ENCODE data around the gene EPHB2.
"Not testable (repeated sequence)": the region's sequence is repeated elsewhere in the genome, so short reads cannot be mapped to it uniquely, and the experiment has no call there.

EPHB2 gene

GRCh38 chr1:22710701-22711049, at the start of gene EPHB2:
Gene EPHB2, plus strand, starts transcription at chr1:22710839. Its CDS starts 144 bp downstream, at chr1:22710983.
- no peak for DNase-seq

DNA sequence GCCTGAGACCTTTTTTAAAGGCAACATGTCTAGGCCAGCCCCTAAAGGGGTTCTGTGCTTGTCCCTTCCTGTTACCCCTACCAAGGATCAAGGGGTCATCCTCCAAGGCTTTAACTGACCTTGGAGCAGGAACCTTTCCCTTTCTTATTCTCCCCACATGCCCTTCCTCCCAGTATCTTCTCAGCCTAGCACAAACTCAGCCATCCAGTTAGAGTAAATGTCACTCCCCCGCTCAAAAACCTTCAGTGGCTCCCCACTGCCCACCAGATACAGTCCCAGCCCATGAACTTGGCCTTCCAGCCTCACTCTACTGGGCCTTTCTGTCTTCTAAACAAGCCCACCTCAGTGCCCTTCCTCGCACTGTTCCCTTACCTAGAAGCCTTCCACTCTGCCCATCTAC, 48.8 kb upstream of the EPHB2 start:
- DNase-seq, result no peak

- DNase-seq, result no peak
These were observed 48.3 kb upstream of the EPHB2 start for GRCh38 chr1:22662318-22662717.

DNA sequence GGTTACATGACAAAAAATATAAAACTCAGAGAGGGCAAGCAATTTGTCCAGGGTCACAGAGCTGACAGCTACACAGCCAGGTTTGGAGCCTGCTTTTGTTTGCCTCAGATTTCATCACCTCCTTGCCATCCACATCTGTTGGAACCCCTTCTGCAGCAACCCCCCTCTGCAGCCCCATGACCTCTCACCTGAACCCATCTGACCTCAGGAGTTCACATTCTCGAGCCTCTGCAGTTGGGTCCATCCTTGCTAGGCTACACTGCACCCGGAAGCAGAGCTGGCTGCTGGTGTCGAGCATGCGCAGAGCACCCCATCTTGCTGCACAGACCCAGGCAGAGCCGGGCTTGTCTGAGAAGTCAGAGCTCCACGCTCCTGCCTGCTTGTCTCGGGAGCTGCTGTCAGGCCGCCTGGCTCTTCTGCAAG, 47.6 kb upstream of the EPHB2 start:
- no peak for DNase-seq

DNA sequence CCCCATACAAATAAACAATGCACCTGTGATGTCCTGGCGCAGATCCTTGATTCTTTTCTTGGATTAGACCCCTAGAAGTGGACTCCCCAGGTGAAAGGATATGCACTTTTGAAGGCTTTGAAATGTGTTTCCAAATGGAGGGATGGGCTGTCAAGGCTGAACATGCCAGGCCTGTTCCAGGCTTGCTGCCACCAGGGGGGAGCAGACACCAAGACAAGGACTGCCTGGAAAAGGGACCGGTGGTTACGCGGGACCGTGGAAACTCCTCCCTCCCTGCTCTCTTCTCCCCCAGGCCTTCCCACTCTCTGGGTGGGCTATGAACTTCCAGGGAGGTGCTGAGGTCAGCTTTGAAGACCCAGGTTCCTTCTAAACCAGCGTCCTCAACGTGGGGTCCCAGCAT, 44.9 kb upstream of the EPHB2 start:
- DNase-seq, result no peak

GRCh38 chr1:22666412-22666811, 44.2 kb upstream of the EPHB2 start:
- no peak for DNase-seq

DNA sequence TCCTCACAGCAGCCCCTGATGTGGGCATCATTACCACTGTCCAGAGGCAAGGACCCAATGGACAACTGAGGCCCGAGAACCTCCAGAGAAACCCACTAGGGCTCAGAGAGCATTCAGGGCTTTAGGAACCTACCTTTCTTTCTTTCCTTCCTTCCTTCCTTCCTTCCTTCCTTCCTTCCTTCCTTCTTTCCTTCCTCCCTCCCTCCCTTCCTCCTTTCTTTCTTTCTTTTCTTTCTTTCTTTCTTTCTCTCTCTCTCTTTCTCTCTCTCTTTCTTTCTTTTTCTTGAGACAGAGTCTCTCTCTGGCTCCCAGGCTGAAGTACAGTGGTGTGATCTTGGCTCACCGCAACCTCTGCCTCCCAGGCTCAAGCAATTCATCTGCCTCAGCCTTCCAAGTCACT, 41.8 kb upstream of the EPHB2 start:
- not testable (repeated sequence) for DNase-seq

DNA sequence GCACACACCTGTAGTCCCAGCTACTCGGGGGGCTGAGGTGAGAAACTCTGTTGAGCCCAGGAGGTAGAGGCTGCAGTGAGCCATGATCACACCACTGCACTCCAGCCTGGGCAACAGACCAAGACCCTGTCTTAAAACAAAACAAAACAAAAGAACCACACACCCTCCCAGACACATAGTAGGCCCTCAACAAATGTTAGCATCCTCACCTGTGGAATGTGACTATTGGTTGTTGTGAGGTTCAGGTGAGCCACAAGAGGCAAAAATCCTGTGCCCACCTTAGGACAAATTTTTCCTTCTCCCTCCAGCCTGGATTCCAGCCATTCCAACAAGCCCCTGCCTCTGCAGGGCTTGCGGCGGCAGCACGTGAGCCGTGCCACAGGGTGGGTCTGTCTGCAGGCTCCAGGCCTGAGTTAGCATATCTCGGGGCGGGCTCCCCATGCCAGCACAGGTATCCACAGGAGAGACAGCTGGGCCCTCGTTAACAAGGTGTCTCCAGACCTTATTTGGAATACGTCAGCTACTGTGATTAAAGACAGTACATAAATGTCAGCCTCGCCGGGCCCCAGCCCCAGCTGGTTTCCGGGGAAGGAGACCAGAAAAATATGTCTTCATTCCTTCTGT, 40.2 kb upstream of the EPHB2 start:
- DNase-seq, result no peak

GRCh38 chr1:22671999-22672398, 38.6 kb upstream of the EPHB2 start:
- no peak for DNase-seq

DNA sequence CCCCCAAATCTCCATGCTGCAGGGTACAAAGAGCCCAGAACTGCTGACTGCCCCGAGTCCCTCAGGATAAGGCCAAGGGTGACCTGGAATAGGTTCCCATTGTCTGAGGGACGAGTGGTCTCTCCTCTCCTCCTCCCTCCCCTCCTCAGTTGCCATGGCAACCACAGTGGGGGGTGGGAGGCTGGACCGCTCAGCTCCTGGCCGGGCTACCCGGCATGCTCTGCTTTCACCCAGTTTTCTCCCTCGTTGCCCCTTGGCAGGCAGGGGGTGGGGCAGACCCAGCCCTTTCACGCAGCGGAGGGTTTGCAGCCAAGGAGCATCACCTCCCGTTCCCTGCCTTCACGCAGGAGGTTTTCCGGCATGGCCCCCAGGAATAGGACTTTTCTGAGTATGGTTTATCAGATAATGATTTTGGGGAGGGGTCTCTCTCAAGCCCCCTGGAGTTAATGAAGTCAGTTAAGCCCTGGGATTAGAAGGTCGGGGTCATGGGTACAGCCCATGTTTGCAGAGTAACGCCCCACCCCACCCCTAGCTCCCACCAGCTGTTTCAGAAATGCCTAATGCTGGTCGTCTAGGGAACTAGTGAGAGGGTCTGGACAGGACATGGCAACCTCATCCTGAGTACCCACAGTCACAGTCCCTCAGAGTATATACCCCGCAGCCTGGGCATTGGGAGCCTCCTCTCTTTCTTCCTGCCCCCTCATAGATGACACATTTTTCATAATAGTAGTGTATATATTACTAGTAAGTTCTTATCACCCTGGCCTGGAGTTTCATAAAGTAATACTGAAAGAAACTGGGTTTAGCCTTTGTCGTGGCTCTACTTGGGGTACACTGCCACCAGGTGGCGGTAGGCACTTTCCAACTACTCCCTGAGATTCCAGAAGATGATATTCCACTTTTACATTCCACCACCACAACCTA, 36.9 kb upstream of the EPHB2 start:
- no peak for DNase-seq

DNA sequence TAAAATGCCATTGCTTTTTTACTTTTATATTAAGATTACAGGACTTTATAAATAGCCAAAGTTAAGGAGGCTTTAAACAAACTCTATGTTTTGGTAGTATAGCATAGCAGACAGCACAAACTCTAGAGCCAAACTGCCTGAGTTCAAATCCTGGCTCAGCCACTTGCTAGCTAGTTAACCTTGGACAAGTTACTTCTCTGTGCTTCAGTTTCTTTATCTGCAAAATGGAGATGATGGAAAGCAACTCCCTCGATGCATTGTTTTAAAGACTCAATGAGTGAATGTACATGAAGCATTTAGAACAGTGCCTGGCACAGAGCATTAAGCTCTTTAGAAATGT, 36.3 kb upstream of the EPHB2 start:
- DNase-seq, result no peak

DNA sequence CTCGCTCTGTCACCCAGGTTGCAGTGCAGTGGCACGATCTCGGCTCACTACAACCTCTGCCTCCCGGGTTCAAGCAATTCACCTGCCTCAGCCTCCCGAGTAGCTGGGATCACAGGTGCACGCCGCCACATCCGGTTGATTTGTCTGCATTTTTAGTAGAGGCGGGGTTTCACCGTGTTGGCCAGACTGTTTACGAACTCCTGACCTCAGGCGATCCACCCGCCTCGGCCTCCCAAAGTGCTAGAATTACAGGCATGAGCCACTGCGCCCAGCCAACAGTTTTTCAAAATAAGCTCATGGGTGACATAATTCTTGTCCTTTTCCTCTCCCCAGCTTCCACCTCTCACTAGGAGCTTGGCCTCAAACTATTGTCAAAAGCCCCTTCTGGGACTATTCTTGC, 34.5 kb upstream of the EPHB2 start:
- DNase-seq, result not testable (repeated sequence)

DNA sequence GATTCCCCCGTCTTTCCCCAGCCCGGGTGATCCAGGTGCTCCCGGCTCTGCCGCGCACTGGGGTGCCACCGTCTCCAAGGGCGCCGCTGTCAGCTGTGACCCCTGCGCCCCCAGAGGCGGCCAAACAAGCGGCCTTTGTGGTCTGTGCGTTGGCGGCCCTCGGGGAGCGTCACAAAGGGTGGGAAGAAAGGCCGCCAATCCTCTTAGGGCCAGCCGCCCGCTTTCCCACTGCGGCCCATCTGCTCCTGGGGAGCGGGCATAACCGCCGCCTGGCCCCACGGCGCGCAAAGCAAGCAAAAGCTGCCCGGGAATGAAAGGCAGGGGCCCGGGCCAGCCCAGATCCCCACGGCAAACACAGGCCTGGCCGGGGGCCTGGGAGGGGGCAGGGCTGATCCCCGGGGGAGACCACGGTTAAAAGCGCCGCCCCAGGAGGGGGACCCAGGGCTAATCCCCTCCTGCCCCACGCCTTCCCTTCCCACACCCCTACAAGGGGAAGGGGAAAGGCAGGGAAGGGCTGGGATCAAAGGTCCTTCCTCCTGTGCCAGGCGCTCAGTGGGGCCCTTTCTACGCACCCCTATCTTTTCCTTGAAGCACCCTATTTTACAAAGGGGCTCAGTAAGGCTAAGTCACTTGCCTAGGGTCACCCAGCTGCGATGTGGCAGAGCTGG, 33.6 kb upstream of the EPHB2 start:
- DNase-seq, result no peak

DNA sequence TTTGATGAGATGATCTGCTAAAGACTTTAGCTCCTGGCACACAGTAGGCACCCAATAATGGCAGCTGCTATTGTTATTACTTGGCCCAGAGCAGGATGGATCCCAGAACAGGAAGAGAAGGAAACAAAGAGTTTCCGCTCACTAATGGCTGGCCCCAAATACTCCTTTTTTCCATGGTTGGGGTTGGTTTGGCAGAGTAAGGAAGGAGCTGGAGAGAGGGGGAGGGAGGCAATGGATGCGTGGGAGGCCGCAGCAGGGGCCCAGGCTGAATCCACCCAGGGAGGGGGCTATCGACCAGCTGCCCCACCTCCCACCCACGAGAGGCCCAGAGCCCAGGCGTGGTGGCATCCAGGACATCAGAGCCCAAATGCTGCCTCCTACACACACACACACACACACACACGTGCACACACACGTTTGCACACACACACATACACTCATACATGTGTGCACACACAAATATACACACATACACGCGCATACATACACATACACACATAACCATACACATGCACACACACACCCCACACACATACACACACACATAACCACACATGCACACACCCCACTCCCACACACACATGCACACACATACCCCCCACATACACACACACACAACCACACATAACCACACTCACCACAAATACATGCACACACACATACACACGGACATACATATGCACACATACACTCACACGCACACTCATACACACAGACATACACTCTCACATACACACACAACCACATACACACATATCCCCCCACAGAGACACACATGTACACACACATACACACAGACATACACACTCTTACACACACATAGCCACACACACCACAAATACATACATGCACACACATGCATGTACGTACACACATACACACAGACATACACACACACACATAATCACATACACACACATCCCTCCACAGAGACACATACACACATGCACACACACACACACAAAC, 32.4 kb upstream of the EPHB2 start:
- DNase-seq, result no peak

- no peak for DNase-seq
These were observed 29.9 kb upstream of the EPHB2 start for GRCh38 chr1:22680726-22681125.

GRCh38 chr1:22681556-22682276, 28.9 kb upstream of the EPHB2 start:
- DNase-seq, result no peak

GRCh38 chr1:22683547-22683946, 27.1 kb upstream of the EPHB2 start:
- no peak for DNase-seq

GRCh38 chr1:22685591-22686059, 25.0 kb upstream of the EPHB2 start:
- DNase-seq, result no peak

DNA sequence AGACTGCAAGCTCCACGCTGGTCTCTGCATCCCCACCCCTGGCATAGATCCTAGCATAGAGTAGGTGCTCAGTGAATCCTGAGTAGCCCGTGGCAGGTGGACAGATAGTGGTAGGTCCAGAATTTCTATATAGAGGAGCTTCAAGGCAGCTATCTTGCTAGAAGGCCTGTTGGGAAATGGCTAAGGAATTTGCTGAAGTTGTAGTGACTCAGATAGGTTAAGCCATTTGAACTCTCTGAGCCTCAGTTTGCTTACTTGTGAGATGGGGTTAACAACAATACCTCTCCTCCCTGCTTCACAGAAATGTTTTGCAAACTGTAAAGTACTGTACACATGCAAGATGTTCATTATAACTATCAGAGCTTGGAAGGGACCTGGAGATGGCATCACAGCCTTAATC, 23.4 kb upstream of the EPHB2 start:
- no peak for DNase-seq

DNA sequence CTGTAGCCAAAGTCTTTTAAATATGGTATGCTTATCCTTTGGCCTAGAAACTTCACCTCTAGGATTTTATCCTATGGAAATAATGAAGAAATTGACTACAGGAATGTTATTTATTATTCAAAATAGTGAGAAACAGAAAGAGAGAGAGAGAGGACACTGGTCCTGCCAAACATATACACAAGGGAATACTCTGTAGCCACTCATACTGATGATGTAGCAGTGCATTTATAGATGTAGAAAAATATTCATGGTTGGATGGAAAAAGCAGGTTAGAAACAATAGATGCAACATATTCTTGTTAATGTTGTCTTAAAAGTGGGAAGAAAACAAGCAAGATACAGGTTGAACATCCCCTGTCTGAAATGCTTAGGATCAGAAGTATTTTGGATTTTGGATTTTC, 22.2 kb upstream of the EPHB2 start:
- no peak for DNase-seq

GRCh38 chr1:22689505-22689904, 21.1 kb upstream of the EPHB2 start:
- DNase-seq, result no peak
